GM23338 (cell line): ENCODE results near the gene PCSK7. TPM values are rescaled to one million over a fixed set of nuclear protein-coding genes. Genes with fewer than 3 reads are reported as not detected.

Source experiments
- ATAC-seq: fragments of 200-7000 bp; cut with Tn5 transposase; 3 replicates; pipeline ENCODE4 v1.9.1; 2020
- DNase-seq: peaks from one replicate; pipeline ENCODE4 v3.0.0-alpha.2; 2015; ENCODE audit warnings: low spot score
- H2AFZ ChIP-seq: fragments of 200-600 bp; sonication (generic); 2 replicates; pipeline ENCODE4 v1.8.0; 2016; ENCODE audit warnings: antibody characterized with exemption, mild to moderate bottlenecking, moderate library complexity
- H3F3A ChIP-seq: fragments of 200-600 bp; sonication (generic); replicated peaks from 2 replicates; pipeline ENCODE4 v1.8.0; 2017; ENCODE audit warnings: antibody characterized with exemption, mixed run types, low read depth
- H3K27ac ChIP-seq: fragments of 200-600 bp; sonication (generic); 2 replicates; pipeline ENCODE4 v1.6.1; 2016; ENCODE audit warnings: low read depth
- H3K27me3 ChIP-seq: fragments of 200-600 bp; sonication (generic); 2 replicates; pipeline ENCODE4 v1.8.0; 2016; ENCODE audit warnings: mild to moderate bottlenecking, mixed run types, moderate library complexity; ENCODE audit not compliant: insufficient read depth
- H3K36me3 ChIP-seq: fragments of 200-600 bp; sonication (generic); 2 replicates; pipeline ENCODE4 v1.8.0; 2016; ENCODE audit warnings: mild to moderate bottlenecking; ENCODE audit not compliant: insufficient read depth
- H3K4me1 ChIP-seq: fragments of 200-600 bp; sonication (generic); 2 replicates; pipeline ENCODE4 v1.8.0; 2016; ENCODE audit warnings: mild to moderate bottlenecking, moderate library complexity; ENCODE audit not compliant: insufficient read depth
- H3K4me2 ChIP-seq: fragments of 200-600 bp; sonication (generic); 2 replicates; pipeline ENCODE4 v1.7.1; 2017; ENCODE audit warnings: mixed run types
- H3K4me3 ChIP-seq: fragments of 200-600 bp; sonication (generic); 2 replicates; pipeline ENCODE4 v1.6.1; 2016; ENCODE audit warnings: mixed run types
- H3K79me2 ChIP-seq: fragments of 200-600 bp; sonication (generic); replicated peaks from 2 replicates; pipeline ENCODE4 v1.8.0; 2017; ENCODE audit warnings: mild to moderate bottlenecking; ENCODE audit not compliant: insufficient read depth
- H3K9me2 ChIP-seq: fragments of 200-600 bp; sonication (generic); 2 replicates; pipeline ENCODE4 v1.8.0; 2017; ENCODE audit not compliant: insufficient read depth
- H4K20me1 ChIP-seq: fragments of 200-600 bp; sonication (generic); replicated peaks from 2 replicates; pipeline ENCODE4 v1.8.0; 2017; ENCODE audit warnings: mild to moderate bottlenecking; ENCODE audit not compliant: insufficient read depth
- H3K27ac Mint-ChIP-seq: 2 replicates; pipeline ENCODE4 v1.8.0; 2020; ENCODE audit warnings: inconsistent platforms, mild to moderate bottlenecking, moderate library complexity, mixed read lengths
- H3K27me3 Mint-ChIP-seq: 3 replicates; pipeline ENCODE4 v1.8.0; 2022; ENCODE audit warnings: low read depth, mild to moderate bottlenecking, moderate library complexity, mixed read lengths, inconsistent platforms; ENCODE audit not compliant: insufficient read depth, poor library complexity
- H3K36me3 Mint-ChIP-seq: 3 replicates; pipeline ENCODE4 v1.8.0; 2021; ENCODE audit warnings: low read depth, mild to moderate bottlenecking, inconsistent platforms, moderate library complexity, mixed read lengths
- H3K4me1 Mint-ChIP-seq: 3 replicates; pipeline ENCODE4 v1.8.0; 2020; ENCODE audit warnings: mild to moderate bottlenecking, inconsistent platforms, mixed read lengths
- H3K4me3 Mint-ChIP-seq: 3 replicates; pipeline ENCODE4 v1.8.0; 2021; ENCODE audit warnings: moderate library complexity, mild to moderate bottlenecking, inconsistent platforms, mixed read lengths
- H3K9me3 Mint-ChIP-seq: 3 replicates; pipeline ENCODE4 v1.8.0; 2020; ENCODE audit warnings: moderate library complexity, mild to moderate bottlenecking, inconsistent platforms, mixed read lengths
- CREB1 ChIP-seq: fragments of 250-450 bp; sonication (Bioruptor Pico); IDR thresholded peaks from 2 replicates; pipeline ENCODE4 v1.5.0; 2020; ENCODE audit warnings: low read depth, mild to moderate bottlenecking, moderate library complexity
- CTCF ChIP-seq, 2 experiments: fragments of 200-600 bp in 1 of 2; sonication (generic) in 1 of 2; conservative IDR thresholded peaks; 2 replicates each; pipeline versions ENCODE4 v1.5.1 to v1.6.1; 2016 to 2017; ENCODE audit warnings: antibody characterized with exemption in 2 of 2, low read depth in 2 of 2, mild to moderate bottlenecking in 2 of 2, moderate library complexity in 1 of 2
- ETS1 ChIP-seq: IDR thresholded peaks from 2 replicates; pipeline ENCODE4 v1.6.1; 2016; ENCODE audit warnings: antibody characterized with exemption
- EZH2 ChIP-seq: fragments of 200-600 bp; sonication (generic); IDR thresholded peaks from one replicate; pipeline ENCODE4 v1.8.0; 2017; ENCODE audit warnings: antibody characterized with exemption, mild to moderate bottlenecking, low read depth; ENCODE audit not compliant: unreplicated experiment
- EZH2phosphoT487 ChIP-seq: fragments of 200-600 bp; sonication (generic); IDR thresholded peaks from one replicate; pipeline ENCODE4 v1.8.1; 2018; ENCODE audit warnings: antibody characterized with exemption; ENCODE audit not compliant: unreplicated experiment
- JUNB ChIP-seq: IDR thresholded peaks from one replicate; pipeline ENCODE4 v1.6.1; 2016; ENCODE audit warnings: antibody characterized with exemption; ENCODE audit not compliant: unreplicated experiment
- NANOG ChIP-seq: IDR thresholded peaks from 2 replicates; pipeline ENCODE4 v1.6.1; 2016; ENCODE audit warnings: antibody characterized with exemption, borderline replicate concordance
- POLR2AphosphoS5 ChIP-seq: IDR thresholded peaks from 2 replicates; pipeline ENCODE4 v1.6.1; 2016; ENCODE audit warnings: antibody characterized with exemption, low read depth
- REST ChIP-seq: IDR thresholded peaks from one replicate; pipeline ENCODE4 v1.6.1; 2018; ENCODE audit warnings: antibody characterized with exemption; ENCODE audit not compliant: unreplicated experiment
- STAT1 ChIP-seq: IDR thresholded peaks from one replicate; pipeline ENCODE4 v1.6.1; 2016; ENCODE audit warnings: antibody characterized with exemption; ENCODE audit not compliant: unreplicated experiment
- ZNF114 ChIP-seq: fragments of 250-450 bp; sonication (Bioruptor Pico); IDR thresholded peaks from 2 replicates; pipeline ENCODE4 v1.5.0; 2020; ENCODE audit warnings: mild to moderate bottlenecking, moderate library complexity
- ZNF331 ChIP-seq: fragments of 250-450 bp; sonication (Bioruptor Pico); IDR thresholded peaks from 2 replicates; pipeline ENCODE4 v1.5.0; 2020; ENCODE audit warnings: low read depth, mild to moderate bottlenecking, moderate library complexity
- ZNF462 ChIP-seq: fragments of 250-450 bp; sonication (Bioruptor Pico); IDR thresholded peaks from 2 replicates; pipeline ENCODE4 v1.5.0; 2020; ENCODE audit warnings: mild to moderate bottlenecking, moderate library complexity
- polyA plus RNA-seq: library from polyadenylated mRNA; unstranded; fragments of >200 nt; fragmentation: Nextera tagmentation; extraction: Ambion mirVana; gene quantifications from 2 replicates; pipeline ENCODE4 v1.2.1, GENCODE V29; 2016
- total RNA-seq: library from RNA; depleted of rRNA; stranded (reverse); fragments of >200 nt; shearing (Covaris generic); gene quantifications from 2 replicates; pipeline ENCODE4 v1.2.3, GENCODE V29; 2014

The PCSK7 gene
- total and polyA plus RNA-seq, 2 experiments from 2014 or later = 12.4 to 46.4 TPM

- no peak for DNase-seq
- no peak for ATAC-seq
- Histone ChIP-seq H2AFZ (no peak overlapping the region), H3K27me3 (no peaks in the 10 kb centered on the region), H3K4me1 (no peaks in the 10 kb centered on the region), H3K79me2 (peaks cover 10% of the 10 kb centered on the region), H3K36me3 (no peaks in the 10 kb centered on the region), H3K9me2 (no peaks in the 10 kb centered on the region), H4K20me1 (0 out of 2 replicates have a peak, but pooled peaks cover 5% of the 10 kb centered on the region), H3K4me3 (no peak overlapping the region), H3K4me2 (no peak overlapping the region), H3F3A (peaks cover 7% of the 10 kb centered on the region; the same call in 1 of the 2 replicates), H3K27ac (no peak overlapping the region)
- peaks cover 12% of the 10 kb centered on the region for H3K27me3 Mint-ChIP-seq
- H3K4me3 Mint-ChIP-seq = no peak overlapping the region
- H3K9me3 Mint-ChIP-seq = no peaks in the 10 kb centered on the region
- no peak for TF ChIP-seq ZNF331 (CRISPR knock-in tag)
- no peak for TF ChIP-seq ZNF114
- no peak for TF ChIP-seq CTCF (conservative IDR thresholded peaks at IDR 0.05; ENCODE audit: low read depth in 2 of 2)
- no peak for TF ChIP-seq NANOG
- no peak for TF ChIP-seq JUNB
- TF ChIP-seq STAT1 = no peak
- no peak for TF ChIP-seq POLR2AphosphoS5
- TF ChIP-seq ETS1 = no peak
- TF ChIP-seq EZH2 = no peak
- TF ChIP-seq ZNF462 = no peak
- no peak for TF ChIP-seq REST
- no peak for TF ChIP-seq EZH2phosphoT487
- no peak for TF ChIP-seq CREB1 (CRISPR knock-in tag)
- peaks cover 9% of the 10 kb centered on the region for H3K4me1 Mint-ChIP-seq
- H3K36me3 Mint-ChIP-seq = peaks cover 23% of the 10 kb centered on the region
- H3K27ac Mint-ChIP-seq = no peak overlapping the region
Observed at GRCh38 chr11:117225553-117226170, 6.2 kb downstream of the PCSK7 start.
